ENCODE measurements around the gene DISP3. TPM values are rescaled to one million over a fixed set of nuclear protein-coding genes. Genes with fewer than 3 reads are reported as not detected.

DISP3 gene
- total and polyA plus RNA-seq, 2 of the 13 experiments (the other 11 are each of a cell fraction or from before 2014, with no cell fraction given), result 0.08 to 0.13 TPM

GRCh38 chr1:11546456-11546855 is 67.5 kb downstream of the DISP3 start:
- in situ Hi-C loops (cut with HindIII; ENCODE audit: extremely low pct_ligation_motif_present, low pct_unique_long_range_greater_than_20kb) (no loop called here), intact Hi-C loops (cut with micrococcal nuclease; ENCODE audit: unreplicated experiment) (no loop called here)
- ChIA-PET POLR2A (no interaction called here), CTCF (ENCODE audit: low intra/inter-chr PET ratio, low total read pairs) (no interaction called here)
- Histone ChIP-seq H3K9ac (ENCODE audit: insufficient read depth, low read depth, low read length) (no peak overlapping the region), H3K4me2 (ENCODE audit: low read depth, low read length) (no peak overlapping the region), H3K4me1 (ENCODE audit: insufficient read depth, low read length) (no peaks in the 10 kb centered on the region), H3K36me3 (replicated peaks in 1 of 2; ENCODE audit: control insufficient read depth in 1 of 2, insufficient read depth in 2 of 2, low read length in 2 of 2) (no peaks in the 10 kb centered on the region), H3K79me2 (ENCODE audit: insufficient read depth, low read length) (no peaks in the 10 kb centered on the region), H3K27ac (ENCODE audit: extremely low read length, insufficient read depth, low read length) (no peak overlapping the region), H4K20me1 (ENCODE audit: insufficient read depth, low read length) (no peaks in the 10 kb centered on the region), H3K27me3 (ENCODE audit: control insufficient read depth in 1 of 2, insufficient read depth in 2 of 2, low read length in 2 of 2) (peaks cover 2 to 32% of the 10 kb centered on the region in 2 experiments; a peak in 4 of 5 replicates), H2AFZ (ENCODE audit: low read length) (no peak overlapping the region), H3K9me3 (ENCODE audit: low read length) (no peaks in the 10 kb centered on the region), H3K4me3 (replicated peaks in 1 of 3; ENCODE audit: insufficient read depth in 1 of 3, low read depth in 2 of 3, low read length in 3 of 3) (no peak overlapping the region)
- TF ChIP-seq SMARCE1 (IDR thresholded peaks at IDR 0.05; ENCODE audit: borderline replicate concordance), result no peak
- no peak for TF ChIP-seq MIER2 (CRISPR knock-in tag; IDR thresholded peaks at IDR 0.05)
- no peak for TF ChIP-seq ZNF557 (CRISPR knock-in tag; IDR thresholded peaks at IDR 0.05)
- no peak for TF ChIP-seq POLR2AphosphoS5 (IDR thresholded peaks at IDR 0.05; ENCODE audit: low read depth, low read length)
- no peak for TF ChIP-seq FOXC1 (CRISPR knock-in tag; IDR thresholded peaks at IDR 0.05; ENCODE audit: borderline replicate concordance)
- no peak for TF ChIP-seq ZNF670 (CRISPR knock-in tag; IDR thresholded peaks at IDR 0.05; ENCODE audit: borderline replicate concordance)
- no peak for TF ChIP-seq RARG (CRISPR knock-in tag; IDR thresholded peaks at IDR 0.05; ENCODE audit: low read depth)
- TF ChIP-seq KDM6A (CRISPR knock-in tag; IDR thresholded peaks at IDR 0.05; ENCODE audit: low read depth), result no peak
- BruUV-seq (replicated peaks), result no TSS peak
- ATAC-seq, result no peak
- FAIRE-seq, result no peak
- 16% methylated on average over 4 of the region's 4 CpGs for WGBS (ENCODE audit: low lambda C conversion rate)
- DNase-seq (ENCODE audit: low spot score), result no peak

- 15% methylated on average over 12 of the region's 12 CpGs for WGBS (ENCODE audit: low lambda C conversion rate)
- peak; percentile 68; the same call in 1 of the 2 replicates for TF ChIP-seq ARID5B (CRISPR knock-in tag; IDR thresholded peaks at IDR 0.05)
- peak; percentile 81; the same call in 1 of the 2 replicates for TF ChIP-seq SNAPC4 (CRISPR knock-in tag; IDR thresholded peaks at IDR 0.05)
Observed at GRCh38 chr1:11550664-11551283, 71.8 kb downstream of the DISP3 start.

More at GRCh38 chr1:11550664-11551283, 71.8 kb downstream of the DISP3 start:
- intact Hi-C loops (cut with micrococcal nuclease; ENCODE audit: unreplicated experiment) (no loop called here), in situ Hi-C loops (cut with HindIII; ENCODE audit: extremely low pct_ligation_motif_present, low pct_unique_long_range_greater_than_20kb) (no loop called here)
- Histone ChIP-seq H2AFZ (ENCODE audit: low read length) (no peak overlapping the region), H3K36me3 (replicated peaks in 1 of 2; ENCODE audit: control insufficient read depth in 1 of 2, insufficient read depth in 2 of 2, low read length in 2 of 2) (no peaks in the 10 kb centered on the region), H3K9me3 (ENCODE audit: low read length) (no peaks in the 10 kb centered on the region), H3K27ac (ENCODE audit: extremely low read length, insufficient read depth, low read length) (no peak overlapping the region), H3K4me3 (replicated peaks in 1 of 3; ENCODE audit: insufficient read depth in 1 of 3, low read depth in 2 of 3, low read length in 3 of 3) (no peak overlapping the region), H3K27me3 (ENCODE audit: control insufficient read depth in 1 of 2, insufficient read depth in 2 of 2, low read length in 2 of 2) (peaks cover 0 to 10% of the 10 kb centered on the region in 2 experiments; a peak in 2 of 5 replicates), H3K79me2 (ENCODE audit: insufficient read depth, low read length) (no peaks in the 10 kb centered on the region), H3K4me1 (ENCODE audit: insufficient read depth, low read length) (no peaks in the 10 kb centered on the region), H3K9ac (ENCODE audit: insufficient read depth, low read depth, low read length) (no peak overlapping the region), H4K20me1 (ENCODE audit: insufficient read depth, low read length) (no peaks in the 10 kb centered on the region), H3K4me2 (ENCODE audit: low read depth, low read length) (no peak overlapping the region)
- FAIRE-seq (no peak), DNase-seq (ENCODE audit: low spot score) (peak; percentile 68), ATAC-seq (peak; percentile 59; the same call in 2 of the 3 replicates)
- BruUV-seq (replicated peaks), result no TSS peak
- ChIA-PET POLR2A (no interaction called here), CTCF (ENCODE audit: low intra/inter-chr PET ratio, low total read pairs) (no interaction called here)

Data from HepG2 (cell line).